ENCODE measurements around the gene NUCKS1. TPM values are rescaled to one million over a fixed set of nuclear protein-coding genes. Genes with fewer than 3 reads are reported as not detected.

Gene NUCKS1
- total and polyA plus RNA-seq, 2 of the 8 experiments (the other 6 are each of a cell fraction or from before 2014, with no cell fraction given) = 126 to 461 TPM

GRCh38 chr1:205770618-205771017, 20.6 kb upstream of the NUCKS1 start (continued):
- TF ChIP-seq ZNF274 (IDR thresholded peaks at IDR 0.05; ENCODE audit: borderline replicate concordance, extremely low read depth, low read length) = no peak
- no peak for TF ChIP-seq SP1 (IDR thresholded peaks at IDR 0.05; ENCODE audit: low read depth, low read length)

All from H1 (cell line).